ENCODE results near the gene AIG1.
"Not testable (repeated sequence)": the region's sequence is repeated elsewhere in the genome, so short reads cannot be mapped to it uniquely, and the experiment has no call there.

The AIG1 gene, protein sequence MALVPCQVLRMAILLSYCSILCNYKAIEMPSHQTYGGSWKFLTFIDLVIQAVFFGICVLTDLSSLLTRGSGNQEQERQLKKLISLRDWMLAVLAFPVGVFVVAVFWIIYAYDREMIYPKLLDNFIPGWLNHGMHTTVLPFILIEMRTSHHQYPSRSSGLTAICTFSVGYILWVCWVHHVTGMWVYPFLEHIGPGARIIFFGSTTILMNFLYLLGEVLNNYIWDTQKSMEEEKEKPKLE
- total RNA-seq = 8.9 to 12.0 (median 10.7) reads per million in 3 donors

GRCh38 chr6:143060806-143061596 lies at the start of gene AIG1:
Gene AIG1, plus strand, starts transcription at chr6:143060889. Its CDS starts 37 bp downstream, at chr6:143060926.
- H3K4me1 ChIP-seq (ENCODE audit: control insufficient read depth, insufficient read depth, low read length, poor library complexity, severe bottlenecking) = peaks cover 10% of the 10 kb centered on the region
- H3K36me3 ChIP-seq (ENCODE audit: control insufficient read depth, insufficient read depth, low read length) = no peaks in the 10 kb centered on the region
- H3K27me3 ChIP-seq (replicated peaks; ENCODE audit: control insufficient read depth, insufficient read depth, low read length, poor library complexity, severe bottlenecking) = no peaks in the 10 kb centered on the region
- H3K27ac ChIP-seq (ENCODE audit: insufficient read depth, low read length, poor library complexity, severe bottlenecking) = peak within 1 kb of the TSS; percentile 72
- DNase-seq = peak; percentile 45 to 62 (median 48)
- no peaks in the 10 kb centered on the region for H3K9me3 ChIP-seq (ENCODE audit: control insufficient read depth, low read length)
- H3K4me3 ChIP-seq (ENCODE audit: insufficient read depth, low read depth, low read length, poor library complexity, severe bottlenecking) = peak within 1 kb of the TSS; percentile 94

- no peak for DNase-seq
- Histone ChIP-seq H3K36me3 (ENCODE audit: control insufficient read depth, insufficient read depth, low read length) (no peaks in the 10 kb centered on the region), H3K27me3 (replicated peaks; ENCODE audit: control insufficient read depth, insufficient read depth, low read length, poor library complexity, severe bottlenecking) (no peaks in the 10 kb centered on the region), H3K4me3 (ENCODE audit: insufficient read depth, low read depth, low read length, poor library complexity, severe bottlenecking) (no peak overlapping the region), H3K4me1 (ENCODE audit: control insufficient read depth, insufficient read depth, low read length, poor library complexity, severe bottlenecking) (no peaks in the 10 kb centered on the region), H3K9me3 (ENCODE audit: control insufficient read depth, low read length) (no peaks in the 10 kb centered on the region), H3K27ac (ENCODE audit: insufficient read depth, low read length, poor library complexity, severe bottlenecking) (no peak overlapping the region)
Measured at GRCh38 chr6:143014764-143015163, 45.9 kb upstream of the AIG1 start.

GRCh38 chr6:143015300-143015706 lies 45.4 kb upstream of the AIG1 start:
- Histone ChIP-seq H3K27me3 (replicated peaks; ENCODE audit: control insufficient read depth, insufficient read depth, low read length, poor library complexity, severe bottlenecking) (no peaks in the 10 kb centered on the region), H3K4me1 (ENCODE audit: control insufficient read depth, insufficient read depth, low read length, poor library complexity, severe bottlenecking) (no peaks in the 10 kb centered on the region), H3K4me3 (ENCODE audit: insufficient read depth, low read depth, low read length, poor library complexity, severe bottlenecking) (no peak overlapping the region), H3K27ac (ENCODE audit: insufficient read depth, low read length, poor library complexity, severe bottlenecking) (no peak overlapping the region), H3K9me3 (ENCODE audit: control insufficient read depth, low read length) (no peaks in the 10 kb centered on the region), H3K36me3 (ENCODE audit: control insufficient read depth, insufficient read depth, low read length) (no peaks in the 10 kb centered on the region)
- no peak for DNase-seq

- H3K27ac ChIP-seq (ENCODE audit: insufficient read depth, low read length, poor library complexity, severe bottlenecking) = no peak overlapping the region
- DNase-seq = no peak
- H3K36me3 ChIP-seq (ENCODE audit: control insufficient read depth, insufficient read depth, low read length) = no peaks in the 10 kb centered on the region
- H3K4me3 ChIP-seq (ENCODE audit: insufficient read depth, low read depth, low read length, poor library complexity, severe bottlenecking) = no peak overlapping the region
- no peaks in the 10 kb centered on the region for H3K4me1 ChIP-seq (ENCODE audit: control insufficient read depth, insufficient read depth, low read length, poor library complexity, severe bottlenecking)
- H3K27me3 ChIP-seq (replicated peaks; ENCODE audit: control insufficient read depth, insufficient read depth, low read length, poor library complexity, severe bottlenecking) = no peaks in the 10 kb centered on the region
- H3K9me3 ChIP-seq (ENCODE audit: control insufficient read depth, low read length) = no peaks in the 10 kb centered on the region
Measured at GRCh38 chr6:143018955-143019354, 41.7 kb upstream of the AIG1 start.

DNA sequence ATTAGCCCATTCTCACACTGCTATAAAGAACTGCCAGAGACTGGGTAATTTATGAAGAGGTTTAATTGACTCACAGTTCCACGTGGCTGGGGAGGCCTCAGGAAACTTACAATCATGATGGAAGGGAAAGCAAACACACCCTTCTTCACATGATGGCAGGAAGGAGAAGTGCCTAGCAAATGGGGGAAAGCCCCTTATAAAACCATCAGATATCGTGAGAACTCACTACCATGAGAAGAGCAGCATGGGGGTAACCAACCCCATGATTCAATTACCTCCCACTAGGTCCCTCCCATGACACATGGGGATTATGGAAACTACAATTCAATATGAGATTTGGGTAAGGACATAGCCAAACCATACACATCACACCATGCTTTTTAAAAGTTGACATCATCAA lies 39.8 kb upstream of the AIG1 start:
- not testable (repeated sequence) for H3K36me3 ChIP-seq (ENCODE audit: control insufficient read depth, insufficient read depth, low read length); H3K27ac ChIP-seq (ENCODE audit: insufficient read depth, low read length, poor library complexity, severe bottlenecking); H3K9me3 ChIP-seq (ENCODE audit: control insufficient read depth, low read length); DNase-seq; H3K27me3 ChIP-seq (replicated peaks; ENCODE audit: control insufficient read depth, insufficient read depth, low read length, poor library complexity, severe bottlenecking); H3K4me1 ChIP-seq (ENCODE audit: control insufficient read depth, insufficient read depth, low read length, poor library complexity, severe bottlenecking); H3K4me3 ChIP-seq (ENCODE audit: insufficient read depth, low read depth, low read length, poor library complexity, severe bottlenecking)

GRCh38 chr6:143021543-143021942 lies 39.1 kb upstream of the AIG1 start:
- no peak for DNase-seq
- Histone ChIP-seq H3K9me3 (ENCODE audit: control insufficient read depth, low read length) (no peaks in the 10 kb centered on the region), H3K4me3 (ENCODE audit: insufficient read depth, low read depth, low read length, poor library complexity, severe bottlenecking) (no peak overlapping the region), H3K27ac (ENCODE audit: insufficient read depth, low read length, poor library complexity, severe bottlenecking) (no peak overlapping the region), H3K27me3 (replicated peaks; ENCODE audit: control insufficient read depth, insufficient read depth, low read length, poor library complexity, severe bottlenecking) (no peaks in the 10 kb centered on the region), H3K36me3 (ENCODE audit: control insufficient read depth, insufficient read depth, low read length) (no peaks in the 10 kb centered on the region), H3K4me1 (ENCODE audit: control insufficient read depth, insufficient read depth, low read length, poor library complexity, severe bottlenecking) (no peaks in the 10 kb centered on the region)

DNA sequence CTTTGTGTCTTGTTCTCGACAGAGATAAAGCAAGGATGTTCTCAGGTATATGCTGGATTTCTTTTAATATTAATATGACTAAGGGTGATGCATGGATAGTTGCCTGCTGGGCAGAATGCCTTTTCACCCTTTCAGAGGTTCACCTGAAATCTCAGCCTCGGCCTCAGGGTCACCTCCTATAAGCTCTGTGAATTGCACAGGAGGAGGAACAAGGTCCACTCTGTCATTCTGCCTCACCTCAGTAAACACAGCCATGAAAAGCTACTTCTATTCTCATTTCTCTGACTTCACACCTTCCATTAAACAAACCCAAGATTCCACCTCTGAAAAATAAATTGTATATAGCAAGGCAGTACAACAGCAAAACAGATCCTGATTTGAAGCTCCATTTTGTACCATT lies 38.1 kb upstream of the AIG1 start:
- H3K27me3 ChIP-seq (replicated peaks; ENCODE audit: control insufficient read depth, insufficient read depth, low read length, poor library complexity, severe bottlenecking) = no peaks in the 10 kb centered on the region
- DNase-seq = no peak
- no peaks in the 10 kb centered on the region for H3K4me1 ChIP-seq (ENCODE audit: control insufficient read depth, insufficient read depth, low read length, poor library complexity, severe bottlenecking)
- no peaks in the 10 kb centered on the region for H3K9me3 ChIP-seq (ENCODE audit: control insufficient read depth, low read length)
- H3K36me3 ChIP-seq (ENCODE audit: control insufficient read depth, insufficient read depth, low read length) = no peaks in the 10 kb centered on the region
- no peak overlapping the region for H3K4me3 ChIP-seq (ENCODE audit: insufficient read depth, low read depth, low read length, poor library complexity, severe bottlenecking)
- H3K27ac ChIP-seq (ENCODE audit: insufficient read depth, low read length, poor library complexity, severe bottlenecking) = no peak overlapping the region

DNA sequence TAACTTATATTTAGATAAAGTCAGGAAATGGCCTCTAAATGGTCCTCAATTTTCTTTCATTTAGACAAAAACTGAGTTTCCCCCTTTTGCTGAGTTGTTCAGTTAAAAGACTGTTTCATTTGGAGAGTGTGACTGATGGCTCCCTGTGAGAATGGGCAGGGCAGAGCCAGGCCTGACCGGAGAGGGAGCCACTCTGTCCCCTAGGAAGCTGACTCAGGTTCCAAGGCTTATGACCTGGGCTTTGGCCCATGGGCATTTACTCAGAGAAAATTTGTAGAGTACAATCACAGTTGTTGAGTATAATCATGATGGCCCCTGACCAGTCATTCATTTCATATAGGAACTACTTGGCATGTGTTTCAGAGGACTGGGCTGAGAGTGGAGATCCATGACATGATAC lies 37.0 kb upstream of the AIG1 start:
- no peak for DNase-seq
- Histone ChIP-seq H3K4me1 (ENCODE audit: control insufficient read depth, insufficient read depth, low read length, poor library complexity, severe bottlenecking) (no peaks in the 10 kb centered on the region), H3K27me3 (replicated peaks; ENCODE audit: control insufficient read depth, insufficient read depth, low read length, poor library complexity, severe bottlenecking) (no peaks in the 10 kb centered on the region), H3K27ac (ENCODE audit: insufficient read depth, low read length, poor library complexity, severe bottlenecking) (no peak overlapping the region), H3K36me3 (ENCODE audit: control insufficient read depth, insufficient read depth, low read length) (no peaks in the 10 kb centered on the region), H3K4me3 (ENCODE audit: insufficient read depth, low read depth, low read length, poor library complexity, severe bottlenecking) (no peak overlapping the region), H3K9me3 (ENCODE audit: control insufficient read depth, low read length) (no peaks in the 10 kb centered on the region)

DNA sequence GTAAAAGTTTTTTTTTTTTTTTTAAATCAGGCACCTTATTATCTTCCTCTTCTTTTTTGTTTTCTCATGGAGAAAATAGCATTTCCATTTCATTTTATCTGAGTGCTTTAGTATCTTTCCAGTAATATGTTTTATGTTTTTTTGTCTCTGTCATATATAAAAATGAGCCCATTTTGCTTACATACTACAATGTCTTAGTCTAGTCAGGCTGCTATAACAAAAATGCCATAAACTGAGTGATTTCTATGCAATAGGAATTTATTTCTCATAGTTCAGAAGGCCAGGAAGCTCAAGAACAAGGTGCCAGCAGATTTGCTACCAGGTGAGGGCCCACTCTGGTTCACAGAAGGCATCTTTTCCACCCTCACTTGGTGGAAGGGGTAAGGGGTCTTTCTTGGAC lies 35.7 kb upstream of the AIG1 start:
- no peak overlapping the region for H3K4me3 ChIP-seq (ENCODE audit: insufficient read depth, low read depth, low read length, poor library complexity, severe bottlenecking)
- H3K4me1 ChIP-seq (ENCODE audit: control insufficient read depth, insufficient read depth, low read length, poor library complexity, severe bottlenecking) = no peaks in the 10 kb centered on the region
- no peaks in the 10 kb centered on the region for H3K9me3 ChIP-seq (ENCODE audit: control insufficient read depth, low read length)
- no peak for DNase-seq
- no peak overlapping the region for H3K27ac ChIP-seq (ENCODE audit: insufficient read depth, low read length, poor library complexity, severe bottlenecking)
- no peaks in the 10 kb centered on the region for H3K27me3 ChIP-seq (replicated peaks; ENCODE audit: control insufficient read depth, insufficient read depth, low read length, poor library complexity, severe bottlenecking)
- H3K36me3 ChIP-seq (ENCODE audit: control insufficient read depth, insufficient read depth, low read length) = no peaks in the 10 kb centered on the region

DNA sequence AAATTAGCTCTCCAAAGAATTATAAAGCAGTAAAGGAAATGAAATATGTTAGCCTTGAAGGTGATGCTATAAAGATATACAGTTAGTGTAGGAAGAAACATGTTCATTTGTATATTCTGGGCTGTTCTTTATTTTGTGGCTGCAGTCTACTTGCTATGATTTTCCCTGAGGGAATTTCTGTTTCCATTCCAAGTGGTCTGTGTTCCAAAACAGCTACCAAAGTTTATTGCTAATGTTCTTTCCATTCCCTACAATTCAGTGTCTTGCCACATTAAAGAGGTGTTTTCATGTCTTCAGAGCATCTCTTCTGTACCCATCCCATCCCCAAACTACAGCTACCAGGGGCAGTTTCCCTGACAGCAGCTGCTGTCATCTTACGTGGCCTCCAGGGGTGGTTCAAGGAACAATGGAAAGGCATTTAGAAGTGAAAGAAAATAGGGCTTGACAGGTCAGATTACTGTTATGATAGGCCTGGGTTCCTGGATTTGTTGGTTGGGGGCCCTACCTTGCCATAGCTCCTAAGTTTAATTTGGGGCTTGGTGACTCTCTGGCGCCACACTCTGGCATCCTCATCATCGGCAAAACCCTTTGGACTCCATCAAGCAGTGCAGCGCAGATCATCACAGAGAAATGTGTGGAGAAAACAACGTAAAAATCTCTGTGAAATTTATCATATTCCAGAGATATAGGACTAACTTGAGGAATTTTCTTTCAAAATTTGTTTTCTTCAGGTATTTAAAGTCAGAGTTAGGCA lies 33.8 kb upstream of the AIG1 start:
- no peaks in the 10 kb centered on the region for H3K36me3 ChIP-seq (ENCODE audit: control insufficient read depth, insufficient read depth, low read length)
- no peaks in the 10 kb centered on the region for H3K27me3 ChIP-seq (replicated peaks; ENCODE audit: control insufficient read depth, insufficient read depth, low read length, poor library complexity, severe bottlenecking)
- peak; percentile 6 to 35 (median 18) for DNase-seq
- no peaks in the 10 kb centered on the region for H3K9me3 ChIP-seq (ENCODE audit: control insufficient read depth, low read length)
- no peak overlapping the region for H3K27ac ChIP-seq (ENCODE audit: insufficient read depth, low read length, poor library complexity, severe bottlenecking)
- H3K4me3 ChIP-seq (ENCODE audit: insufficient read depth, low read depth, low read length, poor library complexity, severe bottlenecking) = no peak overlapping the region
- no peaks in the 10 kb centered on the region for H3K4me1 ChIP-seq (ENCODE audit: control insufficient read depth, insufficient read depth, low read length, poor library complexity, severe bottlenecking)
